Measurements from ENCODE around the gene TTLL10. TPM values are rescaled to one million over a fixed set of nuclear protein-coding genes. Genes with fewer than 3 reads are reported as not detected.

The TTLL10 gene
- total RNA-seq, 2 donors from 2014 or later, result not detected

GRCh38 chr1:1215881-1216605, 42.4 kb downstream of the TTLL10 start:
- Histone ChIP-seq H3K9me3 (no peaks in the 10 kb centered on the region), H3K27me3 (replicated peaks; ENCODE audit: insufficient read depth) (no peaks in the 10 kb centered on the region), H3K36me3 (peaks cover 29% of the 10 kb centered on the region), H3K4me3 (no peak overlapping the region), H3K27ac (no peak overlapping the region), H3K4me1 (ENCODE audit: control insufficient read depth in 1 of 2, low read depth in 2 of 2) (no peaks in the 10 kb centered on the region)
- TF ChIP-seq CTCF (IDR thresholded peaks at IDR 0.05), result no peak
- ATAC-seq (ENCODE audit: insufficient number of reproducible peaks, low FRiP score, low read depth), result no peak
- DNase-seq (ENCODE audit: low spot score), result no peak

DNA sequence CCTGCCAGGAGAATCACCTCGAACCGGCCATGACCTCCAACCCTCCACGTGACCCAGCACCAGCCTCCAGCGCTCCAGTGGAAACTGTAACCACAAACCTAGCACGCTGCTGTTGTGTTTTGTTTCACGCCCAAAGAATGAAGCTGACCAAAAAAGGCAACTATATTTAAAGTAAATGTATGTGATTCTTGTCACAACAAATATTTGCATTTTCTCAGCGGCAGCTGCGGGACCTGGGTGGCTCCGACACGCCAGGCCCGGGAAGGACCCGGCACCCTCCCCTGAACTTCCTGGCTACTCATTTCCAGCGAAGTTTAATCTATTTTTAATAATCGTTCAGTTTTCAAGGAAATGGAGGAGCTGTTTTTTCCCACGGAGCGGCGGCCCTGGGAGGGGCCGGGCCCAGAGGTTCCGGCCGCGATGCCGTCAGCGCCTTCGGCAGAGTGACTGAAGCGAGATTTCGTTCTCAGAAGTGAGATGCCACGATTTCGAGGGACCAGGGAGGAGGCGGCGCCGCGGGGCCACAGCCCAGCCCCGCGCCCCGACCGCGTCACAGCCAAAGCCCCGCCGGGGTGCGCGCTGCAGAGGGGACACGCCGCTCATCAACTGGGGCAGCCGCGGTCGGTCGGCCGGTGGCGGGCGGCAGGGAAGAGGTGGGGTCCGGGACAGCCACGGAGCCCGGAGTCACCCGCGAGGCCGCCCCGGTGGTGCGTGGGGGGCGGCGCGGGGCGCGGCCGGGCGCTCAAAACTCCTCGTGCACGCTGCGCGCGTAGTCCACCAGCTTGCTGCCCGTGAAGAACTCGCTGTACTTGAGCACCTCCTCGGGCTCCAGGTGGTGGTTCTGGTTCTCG, 43.3 kb downstream of the TTLL10 start:
- Histone ChIP-seq H3K27ac (no peak overlapping the region), H3K4me3 (no peak overlapping the region), H3K27me3 (replicated peaks; ENCODE audit: insufficient read depth) (no peaks in the 10 kb centered on the region), H3K4me1 (ENCODE audit: control insufficient read depth in 1 of 2, low read depth in 2 of 2) (no peaks in the 10 kb centered on the region), H3K36me3 (peaks cover 37% of the 10 kb centered on the region), H3K9me3 (no peaks in the 10 kb centered on the region)
- TF ChIP-seq CTCF (IDR thresholded peaks at IDR 0.05), result no peak
- DNase-seq (ENCODE audit: low spot score), result no peak
- no peak for ATAC-seq (ENCODE audit: insufficient number of reproducible peaks, low FRiP score, low read depth)

DNA sequence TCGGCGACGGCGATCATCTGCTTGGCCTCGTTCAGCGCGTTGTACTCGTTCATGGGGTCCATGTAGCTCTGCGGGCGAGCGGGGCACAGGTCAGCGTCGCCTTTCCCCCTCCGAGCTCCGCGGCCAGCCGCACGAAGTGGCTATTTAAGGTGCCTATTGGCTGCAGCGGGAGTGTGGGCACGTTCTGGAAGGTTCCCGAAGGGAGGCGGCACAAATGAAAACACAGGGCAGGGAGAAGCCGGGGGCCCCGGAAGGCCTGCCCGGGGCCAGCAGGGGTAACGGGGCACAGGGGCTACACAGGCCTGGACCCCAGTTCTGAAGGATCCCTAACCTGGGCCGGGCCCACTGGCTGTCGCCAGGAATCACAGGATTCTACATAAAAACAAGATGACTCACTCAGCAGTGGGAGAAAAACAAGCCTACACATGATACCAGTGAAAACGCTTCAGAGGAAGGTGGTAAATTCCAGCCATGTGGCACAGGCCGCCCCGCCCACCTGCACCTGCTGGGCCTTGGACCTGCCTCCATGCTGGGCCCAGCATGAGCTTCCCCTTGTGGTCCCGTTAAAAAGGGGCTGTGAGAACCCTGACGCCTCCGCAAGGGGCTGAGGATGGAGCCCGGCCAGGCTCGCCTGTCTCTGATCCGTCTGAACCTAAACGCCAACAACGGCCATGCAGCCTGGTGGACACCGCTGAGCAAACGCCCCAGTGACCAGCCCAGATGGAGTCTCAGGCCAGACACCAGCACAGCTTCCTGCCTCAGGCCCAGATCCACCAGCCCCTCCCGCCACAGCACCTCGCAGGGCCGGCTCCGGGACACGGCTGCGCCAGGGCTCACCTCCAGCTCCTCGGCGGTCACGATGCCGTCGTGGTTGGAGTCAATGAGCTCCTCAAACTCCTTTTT, 44.2 kb downstream of the TTLL10 start:
- Histone ChIP-seq H3K27me3 (replicated peaks; ENCODE audit: insufficient read depth) (no peaks in the 10 kb centered on the region), H3K27ac (no peak overlapping the region), H3K9me3 (no peaks in the 10 kb centered on the region), H3K36me3 (peaks cover 44% of the 10 kb centered on the region), H3K4me1 (ENCODE audit: control insufficient read depth in 1 of 2, low read depth in 2 of 2) (no peaks in the 10 kb centered on the region), H3K4me3 (no peak overlapping the region)
- no peak for DNase-seq (ENCODE audit: low spot score)
- no peak for TF ChIP-seq CTCF (IDR thresholded peaks at IDR 0.05)
- no peak for ATAC-seq (ENCODE audit: insufficient number of reproducible peaks, low FRiP score, low read depth)

- Histone ChIP-seq H3K4me1 (ENCODE audit: control insufficient read depth in 1 of 2, low read depth in 2 of 2) (no peaks in the 10 kb centered on the region), H3K4me3 (no peak overlapping the region), H3K36me3 (peaks cover 50% of the 10 kb centered on the region), H3K27me3 (replicated peaks; ENCODE audit: insufficient read depth) (no peaks in the 10 kb centered on the region), H3K9me3 (no peaks in the 10 kb centered on the region), H3K27ac (no peak overlapping the region)
- DNase-seq (ENCODE audit: low spot score) (no peak), ATAC-seq (ENCODE audit: insufficient number of reproducible peaks, low FRiP score, low read depth) (no peak)
- TF ChIP-seq CTCF (IDR thresholded peaks at IDR 0.05), result no peak
Measured at GRCh38 chr1:1218524-1219200, 45.0 kb downstream of the TTLL10 start.
